Head of caudate nucleus (tissue), 42 donors: ENCODE results near the gene UBQLN2.
A peak's percentile ranks its signal among the peaks of the same experiment; 100 is the strongest.
"Not testable (repeated sequence)": the region's sequence is repeated elsewhere in the genome, so short reads cannot be mapped to it uniquely, and the experiment has no call there.

Source experiments
- DNase-seq, 42 donors: peaks; one replicate each; pipeline versions ENCODE4 v3.0.0 to v3.0.0-alpha.2; 2020 to 2021; ENCODE audit warnings: mixed read lengths in 7 of 42
- intact Hi-C: fragments of 100-400 bp; cut with DNase I; formaldehyde crosslinking; loops from one replicate; pipeline ENCODE4 v1.15.0; 2022

UBQLN2 gene

GRCh38 chrX:56563231-56564161 lies at the start of gene UBQLN2:
TSS of gene UBQLN2 (plus strand) at chrX:56563627. CDS start at chrX:56563874, 247 bp downstream.
- peak; percentile 57 to 93 (median 84) for DNase-seq
- intact Hi-C loops: no loop called here

- intact Hi-C loops: no loop called here
- DNase-seq: no peak
Measured at GRCh38 chrX:56519642-56520041, 43.8 kb upstream of the UBQLN2 start.

- intact Hi-C loops, DNase-seq: not testable (repeated sequence)
Measured at GRCh38 chrX:56529482-56530007, 33.9 kb upstream of the UBQLN2 start.

- no peak for DNase-seq
- intact Hi-C loops: no loop called here
Measured at GRCh38 chrX:56530011-56530410, 33.4 kb upstream of the UBQLN2 start.

- DNase-seq: no peak
- intact Hi-C loops: no loop called here
Measured at GRCh38 chrX:56550667-56551066, 12.8 kb upstream of the UBQLN2 start.

- intact Hi-C loops: no loop called here
- DNase-seq: no peak
Measured at GRCh38 chrX:56554870-56555269, 8.6 kb upstream of the UBQLN2 start.

GRCh38 chrX:56557376-56557929 lies 6.0 kb upstream of the UBQLN2 start:
- DNase-seq: no peak
- intact Hi-C loops: no loop called here

- peak in 33 of 42 donors; percentile 4 to 47 (median 18) for DNase-seq
Measured at GRCh38 chrX:56564164-56564885, 898 bp downstream of the UBQLN2 start.

GRCh38 chrX:56564921-56565840 lies 1.8 kb downstream of the UBQLN2 start:
- intact Hi-C loops: no loop called here
- DNase-seq: peak in 33 of 42 donors; percentile 3 to 68 (median 27)

More at GRCh38 chrX:56564164-56564885, 898 bp downstream of the UBQLN2 start:
- intact Hi-C loops: no loop called here

- intact Hi-C loops: no loop called here
- DNase-seq: peak in 11 of 42 donors; percentile 6 to 46 (median 11)
Measured at GRCh38 chrX:56569378-56570057, 6.1 kb downstream of the UBQLN2 start.

GRCh38 chrX:56572975-56573374 lies 9.5 kb downstream of the UBQLN2 start:
- DNase-seq: no peak
- intact Hi-C loops: no loop called here

GRCh38 chrX:56574861-56575260 lies 11.4 kb downstream of the UBQLN2 start:
- intact Hi-C loops: no loop called here
- DNase-seq: no peak

- no peak for DNase-seq
- intact Hi-C loops: no loop called here
Measured at GRCh38 chrX:56576721-56577120, 13.3 kb downstream of the UBQLN2 start.

- intact Hi-C loops: no loop called here
- DNase-seq: no peak
Measured at GRCh38 chrX:56588397-56589188, 25.2 kb downstream of the UBQLN2 start.

GRCh38 chrX:56591830-56592229 lies 28.4 kb downstream of the UBQLN2 start:
- DNase-seq, intact Hi-C loops: not testable (repeated sequence)

GRCh38 chrX:56600141-56600540 lies 36.7 kb downstream of the UBQLN2 start:
- DNase-seq: no peak
- intact Hi-C loops: no loop called here

- intact Hi-C loops: no loop called here
Measured at GRCh38 chrX:56600987-56601386, 37.6 kb downstream of the UBQLN2 start.

More at GRCh38 chrX:56600987-56601386, 37.6 kb downstream of the UBQLN2 start:
- DNase-seq: no peak
